Gastroesophageal sphincter (tissue), 3 donors: ENCODE data around the gene ZEB1.

Experiments used
- EP300 ChIP-seq: sonication (generic); formaldehyde crosslinking; IDR thresholded peaks from one replicate; pipeline ENCODE4 v1.6.1; 2017; ENCODE audit warnings: antibody characterized with exemption, mild to moderate bottlenecking
- POLR2A ChIP-seq, 2 donors: fragments of 450-650 bp; IDR thresholded peaks; one replicate each; pipeline ENCODE4 v1.6.1; 2017; ENCODE audit warnings: antibody characterized with exemption in 2 of 2, mild to moderate bottlenecking in 2 of 2, moderate library complexity in 1 of 2
- TF ChIP-seq, protein P1 (sequence below), 4 experiments: fragments of 200-600 bp in 2 of 4; fragments of 450-650 bp in 2 of 4; sonication (generic) in 1 of 4; IDR thresholded peaks; one replicate each; pipeline ENCODE4 v1.5.1; 2017 to 2019; ENCODE audit warnings: antibody characterized with exemption in 4 of 4, mild to moderate bottlenecking in 2 of 4, moderate library complexity in 2 of 4

DNA sequence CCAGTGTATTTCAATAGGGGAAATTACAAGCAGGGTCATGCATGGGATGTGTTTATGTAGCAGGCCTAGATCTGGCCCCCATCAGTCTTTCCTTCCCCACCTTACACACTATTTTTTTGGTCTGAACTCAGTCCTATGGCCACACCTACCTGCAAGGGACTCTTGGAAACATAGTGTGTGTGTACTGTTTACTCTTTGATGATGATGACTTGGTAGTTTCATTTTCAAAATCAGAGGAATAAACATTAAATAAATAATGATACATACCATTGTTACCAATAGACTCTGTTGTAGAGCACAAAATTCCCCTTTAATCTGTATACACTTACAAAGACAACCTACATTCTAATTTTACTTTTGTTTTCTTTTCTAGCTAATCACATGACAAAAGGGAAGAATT, 191.0 kb downstream of the ZEB1 start:
- TF ChIP-seq, protein P1, sequence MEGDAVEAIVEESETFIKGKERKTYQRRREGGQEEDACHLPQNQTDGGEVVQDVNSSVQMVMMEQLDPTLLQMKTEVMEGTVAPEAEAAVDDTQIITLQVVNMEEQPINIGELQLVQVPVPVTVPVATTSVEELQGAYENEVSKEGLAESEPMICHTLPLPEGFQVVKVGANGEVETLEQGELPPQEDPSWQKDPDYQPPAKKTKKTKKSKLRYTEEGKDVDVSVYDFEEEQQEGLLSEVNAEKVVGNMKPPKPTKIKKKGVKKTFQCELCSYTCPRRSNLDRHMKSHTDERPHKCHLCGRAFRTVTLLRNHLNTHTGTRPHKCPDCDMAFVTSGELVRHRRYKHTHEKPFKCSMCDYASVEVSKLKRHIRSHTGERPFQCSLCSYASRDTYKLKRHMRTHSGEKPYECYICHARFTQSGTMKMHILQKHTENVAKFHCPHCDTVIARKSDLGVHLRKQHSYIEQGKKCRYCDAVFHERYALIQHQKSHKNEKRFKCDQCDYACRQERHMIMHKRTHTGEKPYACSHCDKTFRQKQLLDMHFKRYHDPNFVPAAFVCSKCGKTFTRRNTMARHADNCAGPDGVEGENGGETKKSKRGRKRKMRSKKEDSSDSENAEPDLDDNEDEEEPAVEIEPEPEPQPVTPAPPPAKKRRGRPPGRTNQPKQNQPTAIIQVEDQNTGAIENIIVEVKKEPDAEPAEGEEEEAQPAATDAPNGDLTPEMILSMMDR (IDR thresholded peaks at IDR 0.05) = no peak
- TF ChIP-seq POLR2A (IDR thresholded peaks at IDR 0.05) = no peak
- TF ChIP-seq EP300 = no peak
